ENCODE results near the gene COL1A2. TPM values are rescaled to one million over a fixed set of nuclear protein-coding genes. Genes with fewer than 3 reads are reported as not detected.

The COL1A2 gene
- total RNA-seq, 1 donor from 2014 or later = 11.2 TPM

DNA sequence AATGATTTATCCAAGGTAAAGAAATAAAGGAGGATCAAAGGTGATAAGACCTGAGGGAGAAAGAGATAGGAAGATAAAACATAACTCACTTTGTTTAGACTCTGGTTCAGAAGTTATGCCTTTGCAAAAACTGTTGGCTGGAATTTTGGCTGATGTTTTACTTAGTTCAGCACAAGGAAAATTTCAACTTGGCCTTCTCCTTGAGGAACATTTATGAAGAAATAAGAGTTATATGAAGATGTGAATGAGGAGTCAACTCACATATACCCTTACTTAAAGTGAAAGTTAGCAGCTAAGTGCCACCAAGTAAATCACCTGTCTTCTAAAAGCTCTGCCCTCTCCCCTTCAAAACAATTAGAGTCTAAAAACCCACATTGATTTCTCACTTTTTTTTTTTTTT lies 39.7 kb upstream of the COL1A2 start:
- Histone ChIP-seq H3K36me3 (ENCODE audit: control insufficient read depth, insufficient read depth, low read length) (no peaks in the 10 kb centered on the region), H3K27me3 (ENCODE audit: control insufficient read depth, insufficient read depth, low read length) (no peaks in the 10 kb centered on the region), H3K4me3 (ENCODE audit: low read depth, low read length) (no peak overlapping the region)
- TF ChIP-seq, protein P1, sequence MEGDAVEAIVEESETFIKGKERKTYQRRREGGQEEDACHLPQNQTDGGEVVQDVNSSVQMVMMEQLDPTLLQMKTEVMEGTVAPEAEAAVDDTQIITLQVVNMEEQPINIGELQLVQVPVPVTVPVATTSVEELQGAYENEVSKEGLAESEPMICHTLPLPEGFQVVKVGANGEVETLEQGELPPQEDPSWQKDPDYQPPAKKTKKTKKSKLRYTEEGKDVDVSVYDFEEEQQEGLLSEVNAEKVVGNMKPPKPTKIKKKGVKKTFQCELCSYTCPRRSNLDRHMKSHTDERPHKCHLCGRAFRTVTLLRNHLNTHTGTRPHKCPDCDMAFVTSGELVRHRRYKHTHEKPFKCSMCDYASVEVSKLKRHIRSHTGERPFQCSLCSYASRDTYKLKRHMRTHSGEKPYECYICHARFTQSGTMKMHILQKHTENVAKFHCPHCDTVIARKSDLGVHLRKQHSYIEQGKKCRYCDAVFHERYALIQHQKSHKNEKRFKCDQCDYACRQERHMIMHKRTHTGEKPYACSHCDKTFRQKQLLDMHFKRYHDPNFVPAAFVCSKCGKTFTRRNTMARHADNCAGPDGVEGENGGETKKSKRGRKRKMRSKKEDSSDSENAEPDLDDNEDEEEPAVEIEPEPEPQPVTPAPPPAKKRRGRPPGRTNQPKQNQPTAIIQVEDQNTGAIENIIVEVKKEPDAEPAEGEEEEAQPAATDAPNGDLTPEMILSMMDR (IDR thresholded peaks at IDR 0.05; ENCODE audit: insufficient read depth, low read length, poor library complexity, severe bottlenecking) = no peak
- no peak for DNase-seq (ENCODE audit: low read depth)

DNA sequence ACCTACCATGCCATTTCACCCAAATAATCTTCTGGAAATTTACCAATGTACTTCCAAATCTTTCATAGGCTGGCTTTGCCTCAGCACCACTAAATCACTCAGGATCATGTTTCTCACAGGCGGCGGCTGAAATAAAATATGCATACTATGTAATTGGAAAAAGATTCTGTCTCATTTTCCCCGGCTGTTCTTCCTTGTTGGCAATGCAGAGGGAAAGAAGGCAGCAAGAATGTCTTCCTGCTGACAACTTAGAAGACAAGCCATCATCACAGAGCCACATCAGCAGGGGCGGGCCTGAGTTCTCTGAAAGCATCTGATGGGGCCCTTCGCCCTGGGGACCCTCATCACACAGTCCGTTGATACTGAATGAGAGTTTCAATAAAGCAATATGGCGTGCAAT lies 39.2 kb upstream of the COL1A2 start:
- no peak for DNase-seq (ENCODE audit: low read depth)
- TF ChIP-seq, protein P1 (IDR thresholded peaks at IDR 0.05; ENCODE audit: insufficient read depth, low read length, poor library complexity, severe bottlenecking) = no peak
- H3K4me3 ChIP-seq (ENCODE audit: low read depth, low read length) = no peak overlapping the region
- no peaks in the 10 kb centered on the region for H3K27me3 ChIP-seq (ENCODE audit: control insufficient read depth, insufficient read depth, low read length)
- no peaks in the 10 kb centered on the region for H3K36me3 ChIP-seq (ENCODE audit: control insufficient read depth, insufficient read depth, low read length)

DNA sequence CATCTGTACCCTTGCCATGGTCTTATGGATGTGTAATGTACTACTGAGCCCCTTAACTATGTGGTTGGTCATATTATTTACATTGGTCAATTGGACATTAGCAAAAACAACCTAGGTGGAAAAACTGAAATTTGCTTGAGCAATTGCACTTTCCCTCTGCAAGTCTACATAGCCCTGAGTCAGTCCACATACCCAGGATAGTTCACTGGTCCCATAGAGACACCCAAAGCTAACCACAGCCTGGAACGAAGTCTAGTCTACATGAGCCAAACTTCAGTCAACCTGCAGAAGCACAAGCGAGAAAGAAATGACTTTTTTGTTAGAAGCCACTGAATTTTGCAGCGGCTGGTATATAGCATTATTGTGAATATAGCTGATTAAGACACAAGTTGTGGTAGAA lies 37.6 kb upstream of the COL1A2 start:
- H3K4me3 ChIP-seq (ENCODE audit: low read depth, low read length) = no peak overlapping the region
- H3K36me3 ChIP-seq (ENCODE audit: control insufficient read depth, insufficient read depth, low read length) = no peaks in the 10 kb centered on the region
- TF ChIP-seq, protein P1 (IDR thresholded peaks at IDR 0.05; ENCODE audit: insufficient read depth, low read length, poor library complexity, severe bottlenecking) = no peak
- H3K27me3 ChIP-seq (ENCODE audit: control insufficient read depth, insufficient read depth, low read length) = no peaks in the 10 kb centered on the region
- DNase-seq (ENCODE audit: low read depth) = no peak

DNA sequence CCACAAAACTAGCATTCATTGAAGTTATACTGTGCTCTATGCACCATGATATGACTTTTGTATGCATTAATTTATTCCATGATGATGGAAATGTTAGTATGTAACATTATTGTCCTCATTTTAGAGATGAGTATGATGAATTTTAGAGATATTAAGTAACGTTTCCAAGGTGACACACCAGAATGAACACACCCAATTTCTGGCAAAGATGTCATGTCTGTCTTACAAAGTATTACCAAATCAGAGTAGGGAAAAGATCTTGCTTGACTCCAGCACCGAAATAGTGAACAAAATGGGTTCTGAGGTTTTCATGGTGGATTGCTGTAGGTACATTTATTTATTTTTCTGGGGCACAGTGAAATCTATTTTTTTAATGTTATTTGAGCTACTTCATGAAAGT lies 33.8 kb upstream of the COL1A2 start:
- DNase-seq (ENCODE audit: low read depth) = no peak
- H3K27me3 ChIP-seq (ENCODE audit: control insufficient read depth, insufficient read depth, low read length) = no peaks in the 10 kb centered on the region
- TF ChIP-seq, protein P1 (IDR thresholded peaks at IDR 0.05; ENCODE audit: insufficient read depth, low read length, poor library complexity, severe bottlenecking) = no peak
- no peak overlapping the region for H3K4me3 ChIP-seq (ENCODE audit: low read depth, low read length)
- H3K36me3 ChIP-seq (ENCODE audit: control insufficient read depth, insufficient read depth, low read length) = no peaks in the 10 kb centered on the region

DNA sequence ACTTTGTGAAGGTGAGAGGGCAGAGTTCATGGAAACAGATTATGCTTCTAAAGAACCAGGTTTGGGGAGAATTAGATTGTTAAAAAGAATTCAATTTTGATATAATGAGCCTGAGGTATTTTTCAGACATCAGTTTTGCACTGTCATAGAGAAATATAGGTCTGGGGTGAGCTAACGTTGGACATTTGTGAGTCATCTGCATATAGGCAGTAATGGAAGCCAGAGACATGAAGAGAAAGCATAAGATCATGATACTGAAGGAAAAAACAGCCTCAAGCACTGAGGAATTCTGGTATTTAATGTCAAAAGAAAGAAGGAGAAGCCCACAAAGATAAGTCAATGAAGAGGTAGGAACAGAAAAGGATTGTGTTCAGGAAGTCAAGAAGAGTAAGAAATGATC lies 32.4 kb upstream of the COL1A2 start:
- Histone ChIP-seq H3K27me3 (ENCODE audit: control insufficient read depth, insufficient read depth, low read length) (no peaks in the 10 kb centered on the region), H3K36me3 (ENCODE audit: control insufficient read depth, insufficient read depth, low read length) (no peaks in the 10 kb centered on the region), H3K4me3 (ENCODE audit: low read depth, low read length) (no peak overlapping the region)
- no peak for DNase-seq (ENCODE audit: low read depth)
- TF ChIP-seq, protein P1 (IDR thresholded peaks at IDR 0.05; ENCODE audit: insufficient read depth, low read length, poor library complexity, severe bottlenecking) = no peak

DNA sequence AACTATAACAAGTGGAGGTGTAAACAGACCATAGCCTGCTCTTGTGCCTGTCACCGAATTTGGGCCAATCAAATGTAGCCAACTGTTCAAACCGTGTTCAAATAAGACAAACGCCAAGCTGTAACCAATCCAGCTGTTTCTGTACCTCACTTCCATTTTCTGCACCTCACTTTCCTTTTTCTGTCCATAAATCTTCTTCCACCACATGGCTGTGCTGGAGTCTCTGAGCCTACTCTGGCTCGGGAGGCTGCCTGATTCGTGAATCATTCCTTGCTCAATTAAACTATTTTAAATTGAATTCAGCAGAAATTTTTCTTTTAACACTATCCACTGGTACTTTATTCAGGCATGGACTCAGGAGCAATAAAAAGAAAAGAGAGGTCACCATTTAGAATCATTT lies 29.9 kb upstream of the COL1A2 start:
- Histone ChIP-seq H3K4me3 (ENCODE audit: low read depth, low read length) (no peak overlapping the region), H3K27me3 (ENCODE audit: control insufficient read depth, insufficient read depth, low read length) (no peaks in the 10 kb centered on the region), H3K36me3 (ENCODE audit: control insufficient read depth, insufficient read depth, low read length) (no peaks in the 10 kb centered on the region)
- TF ChIP-seq, protein P1 (IDR thresholded peaks at IDR 0.05; ENCODE audit: insufficient read depth, low read length, poor library complexity, severe bottlenecking) = no peak
- DNase-seq (ENCODE audit: low read depth) = no peak
